ENCODE data around the gene ZNF792. TPM values are rescaled to one million over a fixed set of nuclear protein-coding genes. Genes with fewer than 3 reads are reported as not detected.
"Not testable (repeated sequence)": the region's sequence is repeated elsewhere in the genome, so short reads cannot be mapped to it uniquely, and the experiment has no call there.

The ZNF792 gene
- polyA plus RNA-seq, 1 of the 3 experiments (the other 2 are of a cell fraction) = 1.5 TPM

GRCh38 chr19:34994643-34995541 is 30.9 kb upstream of the ZNF792 start (continued):
- TF ChIP-seq REST (IDR thresholded peaks at IDR 0.05; ENCODE audit: low read depth, low read length) (no peak), IRF3 (IDR thresholded peaks at IDR 0.05; ENCODE audit: low read depth, low read length) (no peak)

GRCh38 chr19:34994286-34994642 is 30.2 kb upstream of the ZNF792 start:
- Histone ChIP-seq H3K79me2 (ENCODE audit: insufficient read depth) (peaks cover 4% of the 10 kb centered on the region; the same call in 1 of the 2 replicates), H3K27ac (ENCODE audit: low read depth in 2 of 2, low read length in 1 of 2) (no peak overlapping the region), H4K20me1 (ENCODE audit: insufficient read depth) (no peaks in the 10 kb centered on the region), H3K9ac (no peak overlapping the region), H2AFZ (ENCODE audit: low read depth) (no peak overlapping the region), H3K4me3 (ENCODE audit: low read depth in 2 of 2, low read length in 1 of 2) (no peak overlapping the region), H3K36me3 (replicated peaks in 1 of 2; ENCODE audit: control insufficient read depth in 1 of 2, insufficient read depth in 2 of 2, low read length in 1 of 2) (no peaks in the 10 kb centered on the region), H3K27me3 (ENCODE audit: insufficient read depth) (no peaks in the 10 kb centered on the region), H3K9me3 (no peaks in the 10 kb centered on the region), H3K4me2 (no peak overlapping the region), H3K9me2 (no peaks in the 10 kb centered on the region), H3F3A (replicated peaks; ENCODE audit: insufficient read depth) (no peaks in the 10 kb centered on the region), H3K4me1 (ENCODE audit: control insufficient read depth in 1 of 2, insufficient read depth in 2 of 2, low read depth in 1 of 2, low read length in 1 of 2) (peaks cover 1 to 6% of the 10 kb centered on the region in 2 experiments; a peak in 1 of 4 replicates)
- POLR2A ChIA-PET = no interaction called here
- CTCF ChIA-PET = interaction anchor here (0.6 kb wide), 1 partner anchor 74 kb away, joined by 3 read pairs; no protein-coding TSS in a partner anchor
- TF ChIP-seq MEF2A (IDR thresholded peaks at IDR 0.05; ENCODE audit: borderline replicate concordance, low read depth) = no peak
- TF ChIP-seq ELF1 (IDR thresholded peaks at IDR 0.05) = no peak
- no peak for TF ChIP-seq TCF12 (IDR thresholded peaks at IDR 0.05)
- TF ChIP-seq MAX (IDR thresholded peaks at IDR 0.05; ENCODE audit: low read depth) = no peak
- TF ChIP-seq NRF1 (IDR thresholded peaks at IDR 0.05; ENCODE audit: low read depth, low read length) = no peak
- no peak for TF ChIP-seq PBX3 (IDR thresholded peaks at IDR 0.05)
- TF ChIP-seq FOXM1 (IDR thresholded peaks at IDR 0.05; ENCODE audit: low read depth) = no peak
- WGBS (ENCODE audit: low lambda C conversion rate) = 82% methylated on average over 9 of the region's 9 CpGs
- DNase-seq = no peak

- H3K36me3 ChIP-seq (replicated peaks in 1 of 2; ENCODE audit: control insufficient read depth in 1 of 2, insufficient read depth in 2 of 2, low read length in 1 of 2); H3K4me1 ChIP-seq (ENCODE audit: control insufficient read depth in 1 of 2, insufficient read depth in 2 of 2, low read depth in 1 of 2, low read length in 1 of 2); H4K20me1 ChIP-seq (ENCODE audit: insufficient read depth); H3K4me2 ChIP-seq; H3F3A ChIP-seq (replicated peaks; ENCODE audit: insufficient read depth); DNase-seq; H3K27me3 ChIP-seq (ENCODE audit: insufficient read depth); H3K79me2 ChIP-seq (ENCODE audit: insufficient read depth); H3K9ac ChIP-seq; H3K4me3 ChIP-seq (ENCODE audit: low read depth in 2 of 2, low read length in 1 of 2); H2AFZ ChIP-seq (ENCODE audit: low read depth); H3K9me3 ChIP-seq; H3K9me2 ChIP-seq; POLR2A ChIA-PET; H3K27ac ChIP-seq (ENCODE audit: low read depth in 2 of 2, low read length in 1 of 2): not testable (repeated sequence)
- CTCF ChIA-PET = interaction anchor here (1.2 to 6.3 kb wide), 2 partner anchors 20 to 52 kb away, joined by 3 to 24 read pairs; no protein-coding TSS in a partner anchor
- WGBS (ENCODE audit: low lambda C conversion rate) = 60% methylated on average over 7 of the region's 7 CpGs
Observed at GRCh38 chr19:34992582-34992981, 28.6 kb upstream of the ZNF792 start.

Measured in SK-N-SH (cell line).